HPDE6-E6E7 (cell line): ENCODE results near the gene USP19.

Source experiments
- DNase-seq: peaks from one replicate; pipeline ENCODE4 v3.0.0; 2011; ENCODE audit warnings: missing footprints; ENCODE audit errors: extremely low spot score

USP19 gene

GRCh38 chr3:49120438-49121131, at the start of gene USP19:
TSS of gene USP19 (minus strand) at chr3:49120823. CDS start at chr3:49119145, 1,678 bp downstream.
- DNase-seq = peak; percentile 63

DNA sequence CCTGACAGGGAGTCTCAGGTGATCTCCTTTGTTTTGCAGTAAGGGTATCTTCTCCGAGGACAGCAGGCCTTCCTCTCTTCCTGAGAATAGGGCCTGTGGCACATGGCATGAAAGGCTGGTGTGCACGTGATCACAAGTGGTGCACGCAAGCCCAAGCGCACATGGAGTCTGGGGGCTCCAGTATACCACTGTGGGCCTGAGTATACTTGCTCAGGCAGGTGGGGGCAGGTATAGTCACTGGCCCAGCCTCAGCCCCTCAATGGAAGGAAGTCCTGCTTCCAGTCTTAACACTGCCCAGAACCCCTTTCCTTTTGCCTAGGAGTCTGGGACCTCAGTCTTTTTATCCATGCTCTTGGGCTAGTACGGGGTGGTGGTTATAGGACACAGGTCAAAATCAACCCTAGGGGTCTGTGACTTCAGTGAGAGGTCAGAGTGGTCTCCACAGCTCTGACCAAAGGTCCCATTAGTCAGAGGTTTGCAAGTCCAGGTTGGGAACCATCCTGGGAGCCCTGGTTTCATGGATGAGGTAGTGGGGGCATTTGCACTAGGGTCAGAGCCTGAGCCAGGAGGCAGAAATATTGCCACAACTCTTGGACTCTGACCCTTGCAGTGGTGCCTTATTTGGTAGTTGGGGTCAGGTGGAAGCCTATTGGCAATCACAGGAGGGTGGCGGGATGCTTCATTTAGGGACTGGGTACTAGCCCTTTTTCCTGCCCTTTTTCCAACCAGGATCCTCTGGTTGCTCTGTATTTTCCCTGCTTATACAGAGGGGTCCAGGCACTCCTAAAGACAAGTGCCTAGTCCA, 46.3 kb upstream of the USP19 start:
- DNase-seq = no peak

DNA sequence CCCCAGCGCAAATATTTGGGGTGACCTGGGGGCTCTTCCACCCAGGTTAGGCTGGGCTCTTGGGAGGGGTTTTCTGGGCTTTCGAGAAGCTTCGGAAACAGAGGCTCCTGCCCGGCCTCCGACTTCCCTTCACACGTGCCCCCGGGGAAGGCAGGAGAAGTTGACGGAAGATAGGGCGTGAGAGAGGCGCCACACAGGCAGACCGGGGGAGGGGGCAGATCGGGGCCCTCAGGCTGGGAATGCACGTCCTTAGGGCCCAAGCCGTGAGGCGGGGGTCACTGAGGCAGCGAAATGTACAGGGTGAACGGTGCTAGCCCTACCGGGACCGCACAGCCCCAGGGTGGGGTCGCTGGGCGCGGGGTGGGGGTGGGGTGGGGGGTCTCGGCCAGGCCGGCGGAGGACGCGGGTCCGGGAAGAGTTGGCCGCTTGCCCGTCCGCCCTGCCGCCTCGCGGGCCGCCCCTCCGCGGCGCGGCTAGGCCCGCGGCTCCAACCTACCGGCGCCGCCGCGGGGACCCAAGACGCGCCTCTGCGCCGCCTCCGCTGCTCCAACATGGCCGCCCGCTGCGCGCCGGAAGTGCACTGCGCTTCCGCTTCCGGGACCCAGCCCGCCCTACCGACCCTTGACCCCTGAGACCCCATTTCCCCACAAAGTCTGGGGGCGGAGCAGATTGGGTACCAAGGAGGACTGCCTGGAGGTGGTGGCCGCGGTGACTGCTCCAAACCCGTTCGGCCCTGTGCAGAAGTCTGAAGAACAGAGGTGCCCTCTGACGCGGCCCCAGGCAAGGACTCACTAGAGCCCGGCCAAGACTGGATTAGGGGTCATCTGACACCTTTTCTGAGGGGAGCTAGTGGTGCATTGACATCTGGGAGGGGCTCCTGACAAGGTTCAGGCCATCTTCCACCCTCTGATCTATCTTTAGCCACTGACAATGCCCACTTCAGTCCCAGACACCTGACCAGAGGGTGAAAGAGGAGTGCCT, 45.4 kb upstream of the USP19 start, which contains the start of gene CCDC71:
Gene CCDC71 (minus strand): TSS at position 561 of the 981 bp plus-strand sequence. CDS start 2,123 bp downstream, outside the sequence.
- DNase-seq = no peak

- DNase-seq = no peak
Observed at GRCh38 chr3:49164983-49165720, 44.5 kb upstream of the USP19 start.

- DNase-seq = no peak
Observed at GRCh38 chr3:49163609-49164008, 43.0 kb upstream of the USP19 start.

GRCh38 chr3:49162751-49163419, 42.3 kb upstream of the USP19 start:
- no peak for DNase-seq

DNA sequence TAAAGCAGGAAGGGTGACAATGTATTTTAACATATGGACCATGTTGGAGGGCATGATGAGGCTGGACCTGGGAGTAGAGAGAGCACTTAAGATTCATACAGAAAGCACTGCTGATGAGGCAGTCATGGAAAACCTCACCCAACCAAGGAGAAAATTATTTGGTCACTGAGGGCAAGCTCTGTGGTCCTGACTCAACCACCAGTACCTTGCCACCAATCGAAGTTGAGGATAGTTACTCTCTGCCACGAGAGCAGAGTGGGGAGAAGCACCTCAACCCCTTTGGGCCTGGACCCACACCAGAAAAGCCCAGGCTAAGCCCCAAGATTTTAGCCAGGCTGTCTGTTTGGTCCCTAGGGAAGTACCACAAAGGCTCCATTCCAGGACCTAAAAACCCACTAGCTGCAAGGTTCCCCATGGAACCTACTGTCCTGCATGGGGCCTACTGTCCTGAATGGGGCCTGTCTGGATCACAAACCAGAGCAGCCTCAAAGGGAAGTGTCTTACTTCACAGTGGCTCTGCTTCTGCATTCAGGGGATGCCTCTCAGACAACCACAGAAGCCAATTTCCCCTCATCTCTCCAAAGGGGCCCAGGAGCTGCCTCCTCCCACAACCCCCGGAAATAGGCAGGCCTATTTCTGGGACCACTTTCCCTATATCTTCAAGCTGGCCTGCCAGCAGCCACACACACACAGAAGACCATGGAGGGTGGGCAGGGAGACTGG, 41.3 kb upstream of the USP19 start:
- DNase-seq = no peak

DNA sequence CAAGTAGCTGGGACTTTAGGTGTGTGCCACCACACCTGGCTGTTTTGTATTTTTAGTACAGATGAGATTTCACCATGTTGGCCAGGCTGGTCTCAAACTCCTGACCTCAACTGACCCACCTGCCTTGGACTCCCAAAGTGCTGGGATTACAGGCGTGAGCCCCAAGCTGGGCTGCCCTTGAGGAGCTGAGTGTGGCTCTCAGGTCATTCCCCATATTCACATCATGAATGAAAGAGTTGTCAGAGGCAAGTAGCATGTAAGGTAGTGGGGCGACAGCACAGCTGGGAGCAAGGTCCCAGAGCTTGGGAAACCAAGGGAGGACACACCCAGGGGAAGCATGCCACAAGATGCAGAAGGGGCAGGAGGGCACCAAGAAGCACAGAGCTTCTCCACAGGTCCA, 40.6 kb upstream of the USP19 start:
- no peak for DNase-seq

- DNase-seq = no peak
Observed at GRCh38 chr3:49158792-49159191, 38.2 kb upstream of the USP19 start.

DNA sequence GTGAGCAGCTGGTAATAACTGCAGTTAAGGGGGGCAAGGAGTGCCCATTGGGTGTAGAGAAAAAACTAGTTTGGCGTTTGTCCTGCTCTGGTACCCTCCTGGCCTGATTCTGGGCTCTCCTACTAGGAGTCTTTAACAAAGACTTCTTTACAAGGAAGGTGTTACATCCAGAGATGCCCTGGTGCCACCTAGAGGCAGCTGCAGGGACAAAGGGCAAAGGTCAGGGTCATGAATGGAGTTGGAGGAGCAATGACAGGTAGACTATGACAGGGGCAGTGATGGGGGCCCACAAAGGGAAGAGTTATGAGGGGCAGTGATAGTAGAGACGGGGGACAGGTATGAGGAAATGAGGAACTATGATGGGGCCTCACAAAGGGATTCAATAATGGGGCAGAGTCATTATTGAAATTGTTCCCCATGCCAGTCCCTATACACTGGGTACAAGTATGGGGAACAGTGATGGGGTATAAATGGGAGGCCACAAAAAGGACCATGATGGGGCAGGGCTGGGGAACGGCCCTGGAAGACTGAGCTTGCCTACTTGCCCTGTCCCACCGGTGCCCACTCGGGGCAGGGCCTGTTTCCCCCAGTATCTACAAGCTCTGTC, 37.6 kb upstream of the USP19 start:
- no peak for DNase-seq

DNA sequence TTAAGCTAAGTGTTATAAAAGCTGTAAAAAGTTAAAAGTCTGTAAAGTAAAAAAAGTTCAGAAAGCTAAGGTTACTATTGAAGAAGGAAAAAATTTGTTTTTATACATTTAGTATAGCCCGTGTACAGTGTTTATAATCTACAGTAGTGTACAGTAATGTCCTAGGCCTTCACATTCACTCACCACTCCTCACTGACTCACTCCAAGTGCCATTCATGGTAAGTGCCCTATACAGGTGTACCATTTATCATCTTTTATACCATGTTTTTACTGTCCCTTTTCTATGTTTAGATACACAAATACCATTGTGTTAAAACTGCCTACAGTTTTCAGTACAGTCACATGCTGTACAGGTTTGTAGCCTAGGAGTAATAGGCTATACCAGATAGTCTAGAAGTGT, 36.7 kb upstream of the USP19 start:
- no peak for DNase-seq

DNA sequence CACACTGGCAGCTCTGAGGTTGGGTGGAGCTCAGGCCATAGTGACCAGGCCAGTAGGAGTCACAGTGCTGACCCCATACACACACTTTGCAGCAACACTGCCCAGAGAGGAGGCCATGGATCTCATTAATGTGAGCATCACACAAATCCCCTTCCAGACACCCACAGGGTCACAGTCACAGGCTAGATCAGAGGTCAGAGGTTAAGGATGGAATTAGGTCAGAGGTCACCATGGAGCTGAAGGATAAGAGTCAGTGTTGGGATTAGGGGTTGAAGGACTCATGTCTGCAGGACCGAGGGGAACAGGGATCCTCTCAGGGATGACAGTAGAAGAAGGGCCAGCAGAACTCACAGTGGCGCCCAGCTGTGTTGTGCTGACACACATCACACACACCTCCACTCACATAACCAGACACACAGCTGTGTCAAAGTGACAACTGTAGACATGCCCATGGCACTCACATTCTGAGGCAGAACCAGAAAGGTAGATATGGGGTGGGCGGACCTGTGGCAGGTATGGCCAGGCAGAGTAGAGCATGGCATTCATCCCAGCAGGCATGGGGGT, 32.8 kb upstream of the USP19 start:
- no peak for DNase-seq

- no peak for DNase-seq
Observed at GRCh38 chr3:49151610-49152009, 31.0 kb upstream of the USP19 start.

DNA sequence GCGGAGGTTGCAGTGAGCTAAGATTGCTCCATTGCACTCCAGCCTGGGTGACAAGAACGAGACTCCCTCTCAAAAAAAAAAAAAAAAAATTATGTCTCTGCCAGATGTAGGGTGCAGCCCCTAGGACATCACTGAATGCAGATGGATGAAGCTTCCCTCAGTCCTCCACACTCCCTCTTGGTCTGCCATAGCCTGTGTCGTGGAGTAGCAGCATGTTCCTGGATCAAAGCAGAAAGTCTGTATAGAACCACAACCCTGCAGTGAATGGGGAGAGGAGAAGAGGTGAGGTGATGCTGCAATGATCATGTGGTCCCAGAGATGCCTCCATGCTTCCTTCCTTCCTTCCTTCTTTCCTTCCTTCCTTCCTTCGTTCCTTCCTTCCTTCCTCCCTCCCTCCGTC, 27.5 kb upstream of the USP19 start:
- DNase-seq = no peak

GRCh38 chr3:49140080-49140479, 19.5 kb upstream of the USP19 start:
- no peak for DNase-seq

GRCh38 chr3:49135499-49135898, 14.9 kb upstream of the USP19 start:
- no peak for DNase-seq

- DNase-seq = no peak
Observed at GRCh38 chr3:49134471-49135265, 14.0 kb upstream of the USP19 start.

- peak; percentile 54 for DNase-seq
Observed at GRCh38 chr3:49133226-49133951, 12.8 kb upstream of the USP19 start.
